CD4-positive, alpha-beta T cell treated with Interleukin-1 beta for 1 hour (primary cell): ENCODE data around the gene MSX2.

Experiments used
- DNase-seq, 2 donors: peaks; one replicate each; pipeline ENCODE4 v3.0.0-alpha.2; 2020 to 2022

Gene MSX2

DNA sequence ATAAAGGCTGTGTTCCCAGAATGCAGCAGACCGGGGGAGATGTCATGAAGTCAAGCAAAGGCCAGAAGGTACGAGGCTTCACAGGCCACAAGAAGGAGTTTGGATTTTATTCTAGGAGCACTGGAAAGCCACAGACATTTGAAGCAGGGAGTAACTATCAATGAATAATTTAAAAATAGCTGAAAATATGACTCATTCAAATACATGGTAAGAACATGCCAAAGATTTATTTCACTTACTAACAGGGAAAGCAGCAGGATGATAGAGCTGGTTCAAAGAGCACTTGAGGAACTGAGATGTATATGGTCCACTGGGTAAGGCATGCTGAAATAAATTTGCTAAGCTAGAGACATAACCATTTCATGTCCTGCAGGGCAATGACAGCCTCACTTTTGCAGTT lies 53.2 kb downstream of the MSX2 start:
- no peak for DNase-seq
